GM21528 (cell line): ENCODE measurements around the gene ROR1.
"Not testable (repeated sequence)": the region's sequence is repeated elsewhere in the genome, so short reads cannot be mapped to it uniquely, and the experiment has no call there.

ENCODE experiments used
- ATAC-seq: cut with Tn5 transposase; IDR thresholded peaks from one replicate; pipeline ENCODE4 v1.9.1; 2021; ENCODE audit warnings: mild to moderate bottlenecking, moderate library complexity; ENCODE audit not compliant: unreplicated experiment, low FRiP score

The ROR1 gene

DNA sequence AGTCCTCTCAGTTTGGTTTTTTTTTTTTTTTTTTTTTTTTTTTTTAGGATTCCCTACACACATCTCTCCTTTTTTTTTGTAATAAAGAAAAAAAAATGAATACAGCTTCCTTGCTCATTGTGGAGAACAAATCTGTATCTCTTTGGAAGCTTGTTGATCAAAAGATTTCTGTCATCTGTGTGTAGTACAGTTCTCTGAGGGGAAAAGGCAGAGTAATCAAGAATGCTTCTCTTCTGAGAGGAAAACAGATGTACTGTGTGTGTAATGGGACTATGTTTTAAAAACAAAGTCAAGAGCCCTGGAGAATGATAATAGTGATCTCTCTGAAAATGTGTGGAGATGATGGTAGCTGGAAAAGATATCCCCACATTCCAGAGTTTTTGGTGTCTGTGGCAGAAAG is 16.5 kb upstream of the ROR1 start:
- no peak for ATAC-seq

DNA sequence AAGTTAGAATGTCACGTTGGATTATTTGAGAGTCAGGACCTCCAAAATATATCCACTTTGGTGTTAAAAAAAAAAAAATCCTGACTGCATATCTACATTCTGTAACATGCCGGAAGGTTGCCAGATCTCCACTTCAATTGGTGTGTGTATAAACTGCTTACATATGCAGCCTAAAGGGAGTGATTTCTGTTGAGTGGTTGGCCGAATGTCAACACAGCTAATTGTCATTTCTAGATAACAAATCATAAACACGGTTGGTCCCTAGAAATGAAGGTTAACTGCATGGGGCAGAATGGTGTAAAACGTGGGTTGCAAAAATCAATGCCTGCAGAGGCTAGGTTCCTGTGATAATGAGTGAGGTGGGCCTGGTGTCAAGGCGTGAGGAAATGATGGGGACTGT is 15.0 kb upstream of the ROR1 start:
- ATAC-seq, result no peak

DNA sequence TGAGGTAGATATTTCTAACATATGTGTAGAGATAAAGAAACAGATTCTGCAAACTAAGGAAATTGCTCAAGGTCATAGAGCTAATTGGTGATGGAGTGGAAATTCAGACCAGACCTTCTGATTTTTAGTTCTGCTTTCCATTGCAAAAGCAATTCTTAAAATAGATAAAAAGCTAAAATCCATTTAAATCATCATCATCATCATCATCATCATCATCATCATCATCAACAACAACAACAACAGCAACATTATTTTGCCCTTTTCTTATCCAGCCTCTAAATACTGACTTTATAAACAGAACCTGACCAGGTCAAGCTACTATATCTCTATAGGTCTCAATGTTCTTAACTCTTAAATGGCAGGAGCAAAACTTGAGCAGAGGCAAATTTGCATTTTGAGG is 14.0 kb upstream of the ROR1 start:
- ATAC-seq, result no peak

DNA sequence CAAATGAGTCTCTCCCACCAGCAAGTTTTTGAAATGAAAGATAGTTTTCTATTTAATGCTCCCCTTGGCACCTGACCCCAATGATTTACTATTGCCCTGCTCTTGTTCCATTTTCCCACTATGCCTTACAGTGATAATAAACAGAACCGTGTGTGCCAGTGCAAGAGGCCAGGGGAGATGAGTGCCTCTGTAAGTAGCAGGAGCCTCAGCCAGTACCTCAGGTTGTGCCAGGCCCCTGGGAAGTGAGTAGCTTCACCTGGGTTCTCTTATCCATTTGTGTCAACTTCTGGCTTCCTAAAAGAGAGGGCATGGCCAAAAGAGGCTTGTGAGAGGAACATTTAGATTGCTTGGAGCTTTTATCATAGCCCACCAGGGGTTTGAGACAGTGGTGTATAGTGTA is 3.4 kb upstream of the ROR1 start:
- ATAC-seq, result no peak

DNA sequence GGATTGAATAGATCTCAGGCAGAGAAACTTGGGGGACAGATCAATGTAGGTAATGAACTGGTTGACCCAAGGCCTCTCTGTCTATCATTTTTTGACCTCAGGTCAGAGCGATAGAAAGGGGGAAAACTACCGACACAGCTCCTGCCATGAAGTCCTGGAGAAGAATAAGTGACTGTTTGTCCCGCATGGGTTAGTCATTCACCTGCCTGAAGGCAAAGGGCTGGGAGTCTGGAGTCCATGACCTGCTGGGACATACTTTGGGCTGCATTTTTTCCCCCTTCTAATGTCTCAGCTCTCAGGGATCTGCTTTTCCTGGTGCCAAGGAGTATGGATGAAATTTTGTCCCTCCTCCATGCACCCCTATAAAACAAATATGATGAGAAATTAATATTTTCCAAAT is 1.6 kb upstream of the ROR1 start:
- ATAC-seq, result no peak

DNA sequence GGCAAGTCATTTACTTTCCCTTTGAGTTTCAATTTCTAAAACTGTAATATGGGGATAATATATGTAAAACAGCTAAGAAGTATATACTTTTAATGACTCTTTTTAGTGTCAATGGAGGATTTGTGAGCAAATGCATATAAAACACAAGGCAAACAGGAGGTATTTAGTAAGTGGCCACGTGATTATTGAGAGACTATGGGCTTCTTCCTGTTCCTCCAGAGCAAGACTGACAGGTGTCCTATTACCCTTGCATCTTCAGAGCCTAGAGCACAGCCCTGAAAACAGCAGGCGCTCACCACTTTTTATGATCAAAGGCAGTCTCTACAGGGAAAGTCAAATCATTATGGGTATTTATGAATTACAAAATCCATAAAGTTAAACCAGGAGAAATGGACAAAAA is 941 bp upstream of the ROR1 start:
- no peak for ATAC-seq

DNA sequence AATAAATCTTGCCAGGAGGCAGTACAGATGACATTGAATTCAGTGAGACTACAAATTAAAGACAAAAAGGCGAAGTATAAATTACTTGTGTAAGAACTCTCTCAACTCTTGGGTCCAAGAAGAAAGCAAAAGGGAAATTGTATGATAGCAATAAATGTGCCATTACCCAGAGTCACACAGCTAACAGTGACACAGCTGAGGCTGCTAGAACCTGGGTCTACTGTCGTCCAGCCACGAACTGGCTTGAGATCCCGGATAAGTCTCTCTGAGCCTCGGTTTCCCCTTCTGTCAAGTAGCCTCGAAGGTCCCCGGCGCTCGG is 362 bp upstream of the ROR1 start:
- no peak for ATAC-seq

DNA sequence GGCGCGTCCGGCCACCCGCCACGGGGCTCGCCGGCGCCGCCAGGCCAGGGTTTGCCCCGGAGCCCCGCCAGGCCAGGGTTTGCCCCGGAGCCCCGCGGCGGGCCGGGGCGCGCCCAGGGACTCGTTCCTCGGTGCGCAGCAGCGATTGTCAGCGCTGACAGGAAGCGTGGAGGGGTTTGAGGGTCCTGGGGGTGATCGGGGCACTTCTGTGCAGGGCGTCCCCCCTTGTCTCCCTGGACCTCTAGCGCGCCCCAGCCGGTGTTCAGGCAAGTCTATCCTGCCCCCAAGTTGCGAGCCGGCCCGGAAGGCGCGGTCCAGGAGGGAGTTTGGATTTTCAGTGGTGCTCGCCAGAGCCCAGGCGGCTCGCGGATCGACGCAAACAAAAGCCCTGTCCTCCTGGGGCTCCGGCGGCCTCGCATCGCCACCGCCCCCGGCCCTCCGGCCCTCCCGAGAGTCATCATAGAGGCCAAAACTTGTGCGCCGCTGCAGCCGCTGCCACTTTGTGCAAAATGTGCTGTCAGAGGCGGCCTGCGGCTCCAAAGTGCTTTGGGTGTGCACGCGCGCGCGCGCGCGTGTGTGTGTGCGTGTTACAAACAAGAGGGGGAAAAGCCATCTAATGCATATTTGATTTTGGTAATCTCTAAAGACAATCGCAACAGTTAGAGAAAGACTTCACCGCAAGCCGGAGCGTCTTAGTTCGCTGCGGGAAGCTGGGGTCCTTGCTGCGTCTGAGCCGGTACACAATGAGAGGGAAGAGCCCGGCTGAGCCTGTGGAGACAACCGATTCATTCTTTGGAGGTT is 1.0 kb downstream of the ROR1 start:
- peak; percentile 29 for ATAC-seq

DNA sequence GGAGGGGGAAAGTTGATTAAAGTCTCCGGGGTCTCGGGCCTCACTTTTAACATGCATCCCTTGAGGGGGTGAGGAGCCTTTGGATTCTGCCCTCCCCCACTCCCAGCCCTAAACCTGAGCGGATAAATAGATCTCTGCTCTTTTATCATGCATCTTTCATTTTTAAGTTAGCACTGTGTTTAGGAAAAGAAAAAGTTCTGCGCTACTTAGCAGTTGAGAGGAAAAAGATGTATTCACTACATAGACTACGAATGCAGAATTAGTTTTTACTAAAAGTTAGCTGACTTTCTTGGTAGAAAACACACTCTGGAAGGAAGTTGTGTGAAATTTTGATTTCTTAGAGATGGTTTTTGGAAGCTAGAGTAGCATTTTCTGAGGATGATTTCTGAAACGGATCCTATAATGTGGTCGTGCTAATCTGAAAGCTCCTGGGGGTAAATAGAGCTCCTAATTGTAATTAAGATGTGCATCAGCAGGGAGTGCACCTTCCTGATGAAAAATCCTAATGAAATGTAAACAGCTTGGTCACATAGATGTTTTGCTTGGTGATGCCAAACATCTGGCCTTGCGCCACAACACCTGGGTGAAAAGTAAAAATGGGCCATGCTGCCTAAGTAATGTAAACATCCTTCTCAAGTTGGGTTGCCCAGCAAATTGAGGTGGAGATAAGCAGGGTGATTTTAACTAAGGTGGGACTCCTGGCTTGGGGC is 1.8 kb downstream of the ROR1 start:
- no peak for ATAC-seq

DNA sequence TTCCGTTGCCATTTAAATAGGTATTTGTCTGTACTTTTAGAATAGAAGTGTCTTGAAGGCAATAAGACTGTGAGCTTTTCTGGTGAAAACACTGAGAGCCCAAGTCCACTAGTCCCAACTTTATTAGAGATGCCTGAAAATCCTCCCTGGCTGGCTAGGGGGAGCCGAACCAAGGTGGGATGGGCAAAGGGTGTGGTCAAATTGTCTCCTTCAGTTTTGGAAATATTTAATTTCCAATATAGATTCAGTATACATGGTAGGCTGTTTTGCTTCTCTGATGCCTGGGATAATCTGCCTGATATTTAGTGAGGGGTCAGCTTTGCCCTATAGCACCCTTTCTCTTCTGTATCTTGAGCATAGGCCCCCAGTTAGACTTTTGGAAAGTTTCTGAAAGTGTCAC is 3.5 kb downstream of the ROR1 start:
- no peak for ATAC-seq

DNA sequence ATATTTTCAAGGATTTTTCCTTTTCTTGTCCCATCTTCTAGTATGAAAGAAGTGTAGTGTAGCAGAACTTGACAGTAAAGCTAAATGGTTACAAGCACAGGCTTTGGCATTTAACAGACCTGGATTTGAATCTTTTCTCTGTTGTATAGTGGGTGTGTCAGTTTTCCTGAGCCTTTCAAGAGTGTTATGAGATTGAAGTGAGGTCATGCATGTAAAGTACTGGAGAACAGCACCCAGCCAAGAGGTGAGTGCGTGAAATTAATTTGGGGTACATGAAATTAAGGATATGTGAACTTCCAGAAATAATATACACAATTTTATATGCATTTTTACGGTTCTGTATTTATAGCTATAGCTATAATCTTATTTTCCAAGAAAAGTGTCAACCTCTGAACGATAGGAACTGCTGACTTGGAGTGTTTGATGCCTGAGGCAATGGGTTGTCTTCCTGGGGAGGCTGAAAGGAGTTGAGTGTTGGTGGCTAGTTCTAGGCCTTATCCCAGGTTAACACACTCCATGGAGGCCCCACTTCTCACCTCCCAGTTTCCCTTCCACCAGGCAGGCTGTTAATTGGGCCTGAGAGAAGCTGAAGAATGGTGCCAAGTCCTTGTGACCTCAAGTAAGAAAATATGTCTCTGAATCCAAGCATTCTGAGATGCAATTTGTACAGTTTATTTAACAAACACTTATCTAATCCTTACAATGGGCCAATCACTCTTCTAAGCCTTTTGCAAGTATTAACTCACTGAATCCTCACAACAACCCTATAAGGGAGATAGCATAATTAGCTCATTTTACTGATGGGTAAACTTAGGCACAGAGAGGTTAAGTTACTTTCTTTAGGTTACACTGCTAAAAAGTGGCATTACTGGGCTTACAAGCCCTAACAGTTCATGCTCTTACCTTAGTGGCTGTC is 4.4 kb downstream of the ROR1 start:
- no peak for ATAC-seq

DNA sequence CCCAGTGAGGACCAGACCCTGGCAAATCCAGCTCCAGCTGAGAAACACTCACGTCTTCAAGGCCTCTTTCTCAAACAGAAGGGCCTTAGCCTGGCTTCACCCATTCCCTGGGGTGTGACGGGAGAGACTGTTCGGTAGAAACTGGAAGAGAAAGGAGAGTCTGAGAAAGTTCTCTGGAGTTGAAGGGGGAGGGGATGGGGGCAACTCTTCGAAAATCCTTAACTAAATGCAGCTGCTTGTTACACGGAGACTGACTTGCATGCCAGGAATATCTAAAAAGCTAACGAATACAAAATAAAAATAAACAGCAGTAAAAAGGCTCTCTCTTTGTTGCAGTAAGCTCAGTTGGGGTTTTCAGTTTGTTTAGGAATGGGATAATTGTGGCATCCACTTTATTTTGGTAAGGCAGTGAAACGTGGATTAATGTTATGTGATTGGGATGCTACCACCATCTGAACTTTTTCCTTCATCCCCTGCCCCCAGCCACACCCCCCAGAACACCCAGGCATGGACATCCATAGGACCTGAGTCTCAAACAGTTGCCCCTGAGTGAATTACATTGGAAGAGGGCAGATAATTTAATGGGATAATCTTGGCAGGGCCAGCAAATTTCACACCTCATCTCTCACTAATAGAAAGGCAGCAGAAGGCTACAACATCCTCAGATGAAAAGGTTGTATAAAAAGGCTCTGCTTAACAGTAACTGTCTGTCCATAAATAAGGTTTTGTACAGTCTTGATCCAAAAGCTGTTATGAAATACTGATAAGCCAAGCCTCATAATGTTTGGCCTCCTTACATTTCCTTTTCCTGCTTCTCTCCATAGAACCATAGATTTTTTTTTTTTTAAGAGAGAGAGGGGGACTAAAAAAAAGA is 5.8 kb downstream of the ROR1 start:
- ATAC-seq, result no peak

DNA sequence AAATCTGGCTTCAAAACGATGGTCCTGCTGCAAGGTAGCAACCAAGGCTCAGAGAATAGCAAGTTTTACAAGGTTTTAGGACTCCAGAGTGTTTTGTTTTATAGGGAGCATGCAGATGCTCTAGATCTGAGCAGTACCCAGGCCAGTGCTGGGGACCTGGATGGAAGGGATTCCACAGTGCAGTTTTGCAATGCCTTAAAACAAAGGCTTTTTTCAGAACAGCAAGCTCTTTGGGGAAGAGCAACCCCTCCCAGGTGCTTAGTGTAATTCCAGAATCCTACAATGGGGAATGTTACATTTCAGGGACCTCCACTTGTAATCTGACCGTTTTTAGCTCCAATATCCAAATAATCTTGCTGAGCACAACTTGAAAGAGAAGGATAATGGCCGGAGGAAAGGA is 6.7 kb downstream of the ROR1 start:
- no peak for ATAC-seq

DNA sequence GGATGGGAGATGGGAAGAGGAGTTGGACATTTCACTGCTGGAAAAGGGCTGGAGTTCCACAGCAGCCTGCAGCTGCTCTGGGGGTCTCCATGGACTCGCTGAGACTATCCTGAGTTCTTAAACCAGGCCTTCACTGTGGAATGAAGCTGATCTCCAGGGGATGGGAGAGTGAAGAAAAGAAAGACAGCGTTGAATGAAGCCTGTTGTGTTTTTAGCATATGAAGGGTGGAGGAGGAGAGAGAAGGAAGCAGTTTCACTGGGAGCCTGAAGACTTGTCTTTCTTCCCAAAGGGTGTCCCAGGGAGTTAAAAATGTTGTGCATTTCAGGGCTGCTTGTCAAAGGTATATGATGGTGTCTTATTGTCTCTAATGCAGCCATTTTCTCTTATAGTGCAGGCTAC is 9.2 kb downstream of the ROR1 start:
- ATAC-seq, result no peak

DNA sequence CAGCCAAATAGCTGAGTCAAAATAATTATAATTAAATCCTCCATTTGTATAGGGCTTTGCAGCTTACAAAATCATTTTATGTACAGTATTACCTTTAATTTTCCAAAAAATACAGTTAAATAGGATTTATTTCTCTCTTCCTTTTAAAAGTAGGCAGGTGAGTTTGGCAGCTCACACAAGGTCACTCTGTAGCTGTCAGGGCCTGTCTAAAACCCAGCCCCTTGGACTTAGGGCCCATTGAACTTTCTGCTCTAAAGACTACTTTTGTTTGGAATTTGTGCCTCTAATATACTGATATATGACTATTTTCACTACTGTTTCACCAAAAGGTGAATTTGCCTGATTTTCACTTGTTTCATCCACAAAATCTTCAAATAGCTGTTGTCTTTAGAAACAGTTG is 10.3 kb downstream of the ROR1 start:
- no peak for ATAC-seq

DNA sequence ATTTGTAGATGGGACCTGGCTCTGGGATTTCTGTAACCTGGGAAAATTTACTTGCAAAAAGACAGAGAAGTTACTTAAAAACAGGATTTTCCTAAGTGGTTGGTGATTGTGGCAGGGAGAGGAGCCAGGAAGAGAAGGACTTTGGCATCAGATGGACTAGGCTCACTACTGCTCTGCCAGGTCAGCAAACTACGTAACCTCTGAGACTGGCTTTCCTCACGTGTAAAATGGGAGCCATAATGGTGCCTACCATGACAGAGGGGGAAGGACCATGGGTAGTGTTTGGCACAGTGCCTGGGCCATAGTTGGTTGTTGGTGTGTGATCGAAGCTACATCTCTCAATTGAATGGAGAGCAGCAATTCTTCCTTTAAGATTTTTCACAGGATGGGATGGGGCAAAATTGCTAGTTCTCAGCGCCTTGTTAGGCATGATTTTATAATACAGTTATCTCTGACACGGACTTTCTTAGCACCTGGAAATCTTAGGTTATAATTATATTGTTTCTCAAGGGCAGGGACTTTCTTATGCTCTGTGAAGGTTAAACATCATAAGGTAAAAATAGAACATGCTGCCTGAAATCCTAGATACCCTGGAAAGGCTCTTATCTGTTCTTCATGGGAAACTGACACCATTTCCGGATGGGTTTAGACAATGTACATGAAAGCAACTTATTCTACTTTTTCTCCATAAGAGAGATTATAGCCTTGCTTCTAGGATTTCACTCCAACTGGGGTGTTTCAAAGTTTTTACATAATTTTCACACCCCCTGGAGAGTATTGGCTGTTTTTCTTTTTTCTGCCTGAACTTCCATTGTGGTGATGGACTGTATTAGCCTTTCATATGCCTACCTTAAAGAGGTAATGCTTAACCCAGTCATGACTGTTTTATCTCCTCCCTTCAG is 10.9 kb downstream of the ROR1 start:
- no peak for ATAC-seq

DNA sequence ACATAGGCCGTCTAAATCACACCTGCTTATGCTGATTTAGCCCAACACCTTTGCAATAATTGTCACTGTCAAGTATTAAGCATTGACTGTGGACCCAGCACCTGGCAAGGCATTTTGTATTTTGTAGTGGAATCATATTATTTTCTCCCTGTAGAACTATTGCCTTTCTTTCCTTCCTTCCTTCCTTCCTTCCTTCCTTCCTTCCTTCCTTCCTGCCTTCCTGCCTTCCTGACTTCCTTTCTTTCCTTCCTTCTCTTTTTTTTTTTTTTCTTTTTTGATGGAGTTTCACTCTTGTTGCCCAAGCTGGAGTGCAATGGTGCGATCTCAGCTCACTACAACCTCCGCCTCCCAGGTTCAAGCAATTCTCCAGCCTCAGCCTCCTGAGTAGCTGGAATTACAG is 13.5 kb downstream of the ROR1 start:
- ATAC-seq, result not testable (repeated sequence)

DNA sequence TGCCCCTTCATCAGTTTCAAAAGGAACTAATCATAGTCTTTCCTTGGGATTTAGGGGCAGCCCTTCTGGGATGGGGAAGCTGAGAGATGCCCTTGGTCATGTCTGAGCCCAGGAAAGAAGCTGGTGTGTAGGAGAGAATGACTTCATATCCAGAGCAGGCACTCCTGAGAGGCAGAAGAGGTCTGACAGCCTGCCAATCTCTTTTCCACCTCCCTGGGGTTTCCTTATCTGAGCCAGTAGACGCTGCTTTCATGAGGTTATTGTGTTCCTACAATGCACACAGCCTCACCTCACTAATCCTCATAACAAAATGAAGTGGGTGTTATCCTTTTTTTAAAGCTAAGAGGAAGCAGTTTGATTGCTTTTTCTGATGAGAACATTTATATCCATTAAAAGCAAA is 14.1 kb downstream of the ROR1 start:
- no peak for ATAC-seq

DNA sequence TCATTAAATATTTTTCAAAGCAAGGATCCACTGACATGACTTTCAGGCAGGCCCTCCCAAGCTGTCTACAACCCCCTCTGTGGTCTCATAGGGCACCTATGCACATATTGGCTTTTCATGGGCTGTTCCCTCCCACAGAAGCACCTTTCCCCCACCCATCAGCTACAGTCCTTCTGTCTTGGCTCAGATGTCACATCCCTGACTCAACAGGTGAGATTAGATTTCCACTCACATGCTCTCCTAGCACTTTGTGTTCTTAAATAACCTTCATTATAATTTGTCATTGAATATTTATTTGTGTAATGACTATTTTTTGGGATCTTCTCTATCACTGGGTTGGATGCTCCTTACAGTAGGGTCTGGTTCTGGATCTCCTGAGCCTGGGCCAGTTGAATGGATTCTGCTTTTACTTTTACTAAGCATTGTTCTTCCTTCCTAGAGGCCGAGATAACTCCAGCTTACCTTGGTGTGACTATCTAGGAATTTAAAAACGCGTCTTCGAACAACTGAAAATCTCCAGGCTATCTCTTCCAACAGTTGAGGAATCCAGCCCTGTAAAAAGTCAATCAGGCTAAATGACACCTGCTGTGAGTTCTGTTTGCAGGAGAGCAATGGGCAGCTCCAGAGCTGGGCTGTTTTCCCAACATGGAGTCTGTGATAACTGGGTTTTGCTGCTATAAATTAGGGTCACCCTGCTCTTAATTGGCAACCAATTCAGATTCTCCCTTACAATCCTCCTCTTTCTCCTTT is 16.2 kb downstream of the ROR1 start:
- no peak for ATAC-seq
